ENCODE data around the gene MPC1. TPM values are rescaled to one million over a fixed set of nuclear protein-coding genes. Genes with fewer than 3 reads are reported as not detected.

MPC1 gene
- 62.7 and 109 TPM in 2 replicates for total RNA-seq (2014; rRNA removed; shearing (Covaris generic); ENCODE audit: low replicate concordance)

GRCh38 chr6:166382933-166383801 is at the start of gene MPC1:
MPC1 (minus strand) TSS chr6:166382940; CDS start chr6:166382876, 64 bp downstream.
- H3K9me3 ChIP-seq (ENCODE audit: low read length) = no peaks in the 10 kb centered on the region
- H3K27ac ChIP-seq (ENCODE audit: low read length) = no peak within 1 kb of the TSS; the same call in 1 of the 2 replicates
- no peaks in the 10 kb centered on the region; the same call in 1 of the 2 replicates for H3K36me3 ChIP-seq (ENCODE audit: insufficient read depth, low read length)
- peaks cover 39% of the 10 kb centered on the region for H3K79me2 ChIP-seq (ENCODE audit: low read length)
- H3K4me2 ChIP-seq (ENCODE audit: low read depth, low read length, poor library complexity, severe bottlenecking) = peak within 1 kb of the TSS; percentile 85
- peak within 1 kb of the TSS; percentile 52 for H2AFZ ChIP-seq (ENCODE audit: low read length)
- H3K4me3 ChIP-seq (ENCODE audit: low read length) = peak within 1 kb of the TSS; percentile 94
- no peaks in the 10 kb centered on the region for H4K20me1 ChIP-seq (ENCODE audit: insufficient read depth, low read depth, low read length)
- H3K9me2 ChIP-seq (replicated peaks; ENCODE audit: insufficient read depth, low read length) = no peaks in the 10 kb centered on the region
- peaks cover 20% of the 10 kb centered on the region for H3K4me1 ChIP-seq (ENCODE audit: low read length)
- H3K9ac ChIP-seq (ENCODE audit: low read length) = peak within 1 kb of the TSS; percentile 84
- no peaks in the 10 kb centered on the region for H3K27me3 ChIP-seq (ENCODE audit: low read length)
- peak; percentile 98 for DNase-seq

- Histone ChIP-seq H3K79me2 (ENCODE audit: low read length) (no peaks in the 10 kb centered on the region), H3K36me3 (ENCODE audit: insufficient read depth, low read length) (no peaks in the 10 kb centered on the region; the same call in 1 of the 2 replicates), H3K9me3 (ENCODE audit: low read length) (no peaks in the 10 kb centered on the region), H3K4me2 (ENCODE audit: low read depth, low read length, poor library complexity, severe bottlenecking) (no peak overlapping the region), H3K9me2 (replicated peaks; ENCODE audit: insufficient read depth, low read length) (no peaks in the 10 kb centered on the region), H3K4me3 (ENCODE audit: low read length) (no peak overlapping the region), H3K4me1 (ENCODE audit: low read length) (no peaks in the 10 kb centered on the region), H2AFZ (ENCODE audit: low read length) (no peak overlapping the region), H3K9ac (ENCODE audit: low read length) (no peak overlapping the region), H3K27me3 (ENCODE audit: low read length) (no peaks in the 10 kb centered on the region), H4K20me1 (ENCODE audit: insufficient read depth, low read depth, low read length) (no peaks in the 10 kb centered on the region), H3K27ac (ENCODE audit: low read length) (no peak overlapping the region)
- no peak for DNase-seq
These were observed 47.5 kb upstream of the MPC1 start for GRCh38 chr6:166430269-166430668.

GRCh38 chr6:166424431-166424830 is 41.7 kb upstream of the MPC1 start:
- no peaks in the 10 kb centered on the region for H4K20me1 ChIP-seq (ENCODE audit: insufficient read depth, low read depth, low read length)
- no peak overlapping the region for H3K9ac ChIP-seq (ENCODE audit: low read length)
- no peak overlapping the region for H3K4me3 ChIP-seq (ENCODE audit: low read length)
- no peaks in the 10 kb centered on the region for H3K9me3 ChIP-seq (ENCODE audit: low read length)
- H3K9me2 ChIP-seq (replicated peaks; ENCODE audit: insufficient read depth, low read length) = no peaks in the 10 kb centered on the region
- H3K27ac ChIP-seq (ENCODE audit: low read length) = no peak overlapping the region
- no peak overlapping the region for H2AFZ ChIP-seq (ENCODE audit: low read length)
- H3K36me3 ChIP-seq (ENCODE audit: insufficient read depth, low read length) = no peaks in the 10 kb centered on the region
- H3K27me3 ChIP-seq (ENCODE audit: low read length) = no peaks in the 10 kb centered on the region
- peaks cover 8% of the 10 kb centered on the region for H3K4me1 ChIP-seq (ENCODE audit: low read length)
- no peak overlapping the region for H3K4me2 ChIP-seq (ENCODE audit: low read depth, low read length, poor library complexity, severe bottlenecking)
- DNase-seq = no peak
- no peaks in the 10 kb centered on the region for H3K79me2 ChIP-seq (ENCODE audit: low read length)

- H4K20me1 ChIP-seq (ENCODE audit: insufficient read depth, low read depth, low read length) = no peaks in the 10 kb centered on the region
These were observed 41.0 kb upstream of the MPC1 start for GRCh38 chr6:166423781-166424180.

GRCh38 chr6:166423051-166423745 is 40.5 kb upstream of the MPC1 start:
- Histone ChIP-seq H3K9me2 (replicated peaks; ENCODE audit: insufficient read depth, low read length) (no peaks in the 10 kb centered on the region), H3K9me3 (ENCODE audit: low read length) (no peaks in the 10 kb centered on the region), H3K9ac (ENCODE audit: low read length) (no peak overlapping the region), H3K4me2 (ENCODE audit: low read depth, low read length, poor library complexity, severe bottlenecking) (no peak overlapping the region), H2AFZ (ENCODE audit: low read length) (no peak overlapping the region), H3K36me3 (ENCODE audit: insufficient read depth, low read length) (no peaks in the 10 kb centered on the region), H4K20me1 (ENCODE audit: insufficient read depth, low read depth, low read length) (no peaks in the 10 kb centered on the region), H3K79me2 (ENCODE audit: low read length) (no peaks in the 10 kb centered on the region), H3K27me3 (ENCODE audit: low read length) (no peaks in the 10 kb centered on the region), H3K4me1 (ENCODE audit: low read length) (peaks cover 8% of the 10 kb centered on the region), H3K4me3 (ENCODE audit: low read length) (no peak overlapping the region), H3K27ac (ENCODE audit: low read length) (no peak overlapping the region)
- no peak for DNase-seq

More at GRCh38 chr6:166423781-166424180, 41.0 kb upstream of the MPC1 start:
- no peaks in the 10 kb centered on the region for H3K9me3 ChIP-seq (ENCODE audit: low read length)
- no peaks in the 10 kb centered on the region for H3K9me2 ChIP-seq (replicated peaks; ENCODE audit: insufficient read depth, low read length)
- DNase-seq = no peak
- H3K4me2 ChIP-seq (ENCODE audit: low read depth, low read length, poor library complexity, severe bottlenecking) = no peak overlapping the region
- H3K36me3 ChIP-seq (ENCODE audit: insufficient read depth, low read length) = no peaks in the 10 kb centered on the region
- H3K9ac ChIP-seq (ENCODE audit: low read length) = no peak overlapping the region
- no peak overlapping the region for H3K27ac ChIP-seq (ENCODE audit: low read length)
- H3K79me2 ChIP-seq (ENCODE audit: low read length) = no peaks in the 10 kb centered on the region
- no peaks in the 10 kb centered on the region for H3K27me3 ChIP-seq (ENCODE audit: low read length)
- no peak overlapping the region for H3K4me3 ChIP-seq (ENCODE audit: low read length)
- H3K4me1 ChIP-seq (ENCODE audit: low read length) = peaks cover 8% of the 10 kb centered on the region
- no peak overlapping the region for H2AFZ ChIP-seq (ENCODE audit: low read length)

- H4K20me1 ChIP-seq (ENCODE audit: insufficient read depth, low read depth, low read length) = no peaks in the 10 kb centered on the region
- H3K27me3 ChIP-seq (ENCODE audit: low read length) = no peaks in the 10 kb centered on the region
- H3K27ac ChIP-seq (ENCODE audit: low read length) = no peak overlapping the region
- H3K9me2 ChIP-seq (replicated peaks; ENCODE audit: insufficient read depth, low read length) = no peaks in the 10 kb centered on the region
- DNase-seq = no peak
- no peak overlapping the region for H3K4me2 ChIP-seq (ENCODE audit: low read depth, low read length, poor library complexity, severe bottlenecking)
- no peak overlapping the region for H3K9ac ChIP-seq (ENCODE audit: low read length)
- no peaks in the 10 kb centered on the region for H3K36me3 ChIP-seq (ENCODE audit: insufficient read depth, low read length)
- peaks cover 8% of the 10 kb centered on the region for H3K4me1 ChIP-seq (ENCODE audit: low read length)
- H3K79me2 ChIP-seq (ENCODE audit: low read length) = no peaks in the 10 kb centered on the region
- no peaks in the 10 kb centered on the region for H3K9me3 ChIP-seq (ENCODE audit: low read length)
- no peak overlapping the region for H3K4me3 ChIP-seq (ENCODE audit: low read length)
- no peak overlapping the region for H2AFZ ChIP-seq (ENCODE audit: low read length)
These were observed 39.6 kb upstream of the MPC1 start for GRCh38 chr6:166422201-166422940.

GRCh38 chr6:166420351-166420750 is 37.6 kb upstream of the MPC1 start:
- no peaks in the 10 kb centered on the region; the same call in 1 of the 2 replicates for H3K36me3 ChIP-seq (ENCODE audit: insufficient read depth, low read length)
- H3K9me2 ChIP-seq (replicated peaks; ENCODE audit: insufficient read depth, low read length) = no peaks in the 10 kb centered on the region
- no peak overlapping the region for H2AFZ ChIP-seq (ENCODE audit: low read length)
- no peak for DNase-seq
- no peaks in the 10 kb centered on the region for H3K27me3 ChIP-seq (ENCODE audit: low read length)
- H3K9me3 ChIP-seq (ENCODE audit: low read length) = no peaks in the 10 kb centered on the region
- H3K4me3 ChIP-seq (ENCODE audit: low read length) = no peak overlapping the region
- no peak overlapping the region for H3K9ac ChIP-seq (ENCODE audit: low read length)
- no peak overlapping the region for H3K27ac ChIP-seq (ENCODE audit: low read length)
- no peak overlapping the region for H3K4me2 ChIP-seq (ENCODE audit: low read depth, low read length, poor library complexity, severe bottlenecking)
- H3K4me1 ChIP-seq (ENCODE audit: low read length) = peaks cover 8% of the 10 kb centered on the region
- no peaks in the 10 kb centered on the region for H3K79me2 ChIP-seq (ENCODE audit: low read length)
- H4K20me1 ChIP-seq (ENCODE audit: insufficient read depth, low read depth, low read length) = no peaks in the 10 kb centered on the region
